GM18502 (cell line): ENCODE data around the gene HLA-DRB1.
"Not testable (repeated sequence)": the region's sequence is repeated elsewhere in the genome, so short reads cannot be mapped to it uniquely, and the experiment has no call there.

Experiments used
- ATAC-seq: cut with Tn5 transposase; IDR thresholded peaks from one replicate; pipeline ENCODE4 v1.9.1; 2021; ENCODE audit warnings: mild to moderate bottlenecking; ENCODE audit not compliant: unreplicated experiment, poor library complexity

The HLA-DRB1 gene

DNA sequence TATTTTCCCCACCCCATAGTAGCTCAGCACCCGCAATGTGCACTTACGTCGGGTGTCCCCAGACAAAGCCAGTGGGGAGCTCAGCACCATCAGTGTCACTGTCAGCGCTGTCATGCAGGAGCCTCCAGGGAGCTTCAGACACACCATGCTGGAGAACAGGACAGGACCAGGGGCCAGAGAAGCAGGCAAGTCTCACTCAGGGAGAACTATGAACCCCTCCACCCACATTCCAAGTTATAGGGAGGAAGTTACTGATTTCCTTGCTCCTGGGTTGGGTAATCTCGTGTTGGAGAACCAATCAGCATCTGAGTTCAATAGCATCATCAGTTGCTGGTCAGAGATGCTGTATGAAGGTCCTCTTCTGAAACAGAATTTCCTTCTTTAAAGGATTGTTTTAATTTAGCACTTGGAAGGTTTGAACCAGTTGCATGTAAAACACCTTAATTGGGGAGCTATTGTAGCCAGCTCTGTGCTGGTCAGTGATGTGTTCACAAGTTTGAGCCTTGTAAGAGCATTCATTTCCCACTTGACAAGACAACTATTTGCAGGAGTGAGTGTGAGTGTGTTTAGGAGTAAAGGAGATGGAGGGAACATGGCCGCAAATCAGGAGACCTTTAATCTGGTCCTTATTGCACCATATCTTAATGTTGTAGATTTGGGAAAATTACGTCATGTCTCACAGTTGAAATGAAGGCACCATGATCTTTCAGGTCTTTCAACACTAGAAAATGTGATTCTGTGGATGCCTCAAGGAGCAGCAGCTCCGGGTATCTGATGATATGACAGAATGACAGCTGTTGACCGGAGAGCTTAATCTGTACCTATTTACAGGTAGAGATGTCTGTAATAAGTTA lies at the start of gene HLA-DRB1:
TSS of gene HLA-DRB1 (minus strand) at position 253 of the 854 bp plus-strand sequence. CDS start at position 147, 106 bp downstream.
- ATAC-seq: peak; percentile 96

DNA sequence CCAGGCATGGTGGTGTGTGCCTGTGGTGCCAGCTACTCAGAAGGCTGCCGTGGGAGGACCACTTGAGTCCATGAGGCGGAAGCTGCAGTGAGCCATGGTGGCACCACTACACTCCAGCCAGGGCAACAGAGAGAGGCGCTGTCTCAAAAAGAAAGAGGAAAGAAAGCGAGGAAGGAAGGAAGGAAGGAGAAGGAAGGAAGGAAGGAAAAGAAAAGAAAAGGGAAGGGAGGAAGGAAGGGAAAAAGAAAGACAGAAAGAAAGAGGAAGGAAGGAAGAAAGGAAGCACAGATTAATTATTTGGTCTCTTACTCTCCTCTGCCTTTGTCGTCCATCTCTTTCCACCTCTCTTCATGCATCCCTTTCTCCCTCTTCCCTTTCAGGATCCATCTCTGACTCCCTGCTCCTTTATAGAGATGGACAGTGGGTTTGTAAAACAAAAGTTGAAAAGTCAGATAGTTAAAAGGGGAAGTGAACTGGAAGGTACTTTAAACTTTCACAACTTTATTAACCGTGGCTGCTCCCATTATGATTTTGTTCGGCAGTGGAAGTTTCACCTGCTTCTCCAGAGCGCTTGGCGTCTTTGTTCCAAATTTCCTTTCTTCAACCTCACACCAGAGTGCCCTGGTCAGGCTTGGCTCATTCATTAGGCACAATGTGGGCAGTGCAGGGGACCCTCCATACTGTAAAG lies 49.0 kb upstream of the HLA-DRB1 start:
- no peak for ATAC-seq

DNA sequence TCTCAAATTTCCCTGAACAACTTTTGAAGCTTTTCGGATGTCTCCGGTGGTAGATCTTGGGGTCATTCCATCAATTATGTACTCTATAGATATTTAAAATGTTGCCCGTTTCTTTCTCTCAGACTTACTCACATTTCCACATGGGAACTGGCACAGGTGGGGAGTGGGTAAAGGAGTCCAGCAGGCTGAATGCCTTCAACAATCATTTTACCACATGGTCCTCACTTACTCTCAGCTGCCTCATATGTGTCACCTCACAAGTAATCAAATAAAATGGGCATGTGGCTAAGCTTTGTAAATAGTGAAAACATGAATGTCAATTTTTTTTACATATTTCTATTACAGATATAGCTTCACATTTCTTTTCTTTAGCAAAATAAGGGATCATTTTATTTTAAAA lies 48.2 kb upstream of the HLA-DRB1 start:
- ATAC-seq: no peak

DNA sequence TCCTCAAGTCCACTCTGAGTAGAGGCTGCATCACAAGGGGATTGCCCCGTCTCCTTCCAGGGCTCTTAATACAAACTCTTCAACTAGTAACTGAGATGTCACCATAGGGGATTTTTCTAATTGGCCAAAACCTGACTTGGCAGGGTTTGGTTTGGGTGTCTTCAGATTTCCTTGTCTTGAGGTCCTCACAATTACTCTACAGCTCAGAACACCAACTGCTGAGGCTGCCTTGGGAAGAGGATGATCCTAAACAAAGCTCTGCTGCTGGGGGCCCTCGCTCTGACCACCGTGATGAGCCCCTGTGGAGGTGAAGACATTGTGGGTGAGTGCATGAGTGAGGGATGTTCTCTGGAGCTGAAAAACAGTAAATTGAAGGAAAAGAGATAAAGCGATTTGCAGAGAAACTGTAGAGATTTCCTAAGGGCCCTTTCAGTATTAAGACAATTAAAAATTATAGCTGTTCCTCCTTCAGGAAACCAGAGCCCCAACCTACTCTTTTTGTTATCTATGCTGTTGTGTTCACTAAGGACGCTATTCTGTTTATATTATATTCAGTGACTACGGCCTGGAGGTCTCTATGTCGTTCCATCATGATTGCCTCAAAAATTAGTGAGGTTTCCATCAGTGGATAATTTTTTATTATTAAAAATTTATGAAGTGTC lies 47.7 kb upstream of the HLA-DRB1 start, which contains the start of gene HLA-DQA1:
TSS of gene HLA-DQA1 (plus strand) at position 188 of the 662 bp plus-strand sequence. CDS start at position 241, 53 bp downstream.
- peak; percentile 72 for ATAC-seq

DNA sequence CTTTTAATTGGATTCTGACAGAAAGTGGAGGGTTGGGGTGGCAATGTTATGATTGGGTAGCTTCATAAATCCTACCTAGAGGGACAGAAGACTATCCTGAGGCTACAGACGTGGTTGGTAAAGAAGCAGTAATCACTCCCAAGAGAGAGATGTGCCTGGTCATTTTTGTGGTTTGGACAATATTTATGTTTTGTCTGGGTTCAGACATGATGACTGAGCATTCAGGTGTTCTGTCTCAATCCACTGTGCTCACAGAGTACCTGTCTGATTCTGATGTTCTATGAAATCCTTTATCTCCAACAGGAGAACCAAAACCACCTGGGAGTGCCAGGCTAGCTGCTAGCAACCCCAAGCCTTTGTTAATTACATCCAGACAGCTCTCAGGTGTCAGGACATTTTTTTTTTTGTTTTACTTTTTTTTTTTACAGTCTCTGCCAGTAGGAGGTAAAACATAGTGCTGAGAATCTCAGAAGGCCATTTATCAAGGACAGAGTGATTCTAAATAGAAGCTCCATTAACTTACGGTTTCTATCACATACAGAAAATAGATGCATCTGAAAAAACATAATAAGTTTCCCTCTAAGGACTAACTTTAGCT lies 46.0 kb upstream of the HLA-DRB1 start:
- ATAC-seq: no peak

DNA sequence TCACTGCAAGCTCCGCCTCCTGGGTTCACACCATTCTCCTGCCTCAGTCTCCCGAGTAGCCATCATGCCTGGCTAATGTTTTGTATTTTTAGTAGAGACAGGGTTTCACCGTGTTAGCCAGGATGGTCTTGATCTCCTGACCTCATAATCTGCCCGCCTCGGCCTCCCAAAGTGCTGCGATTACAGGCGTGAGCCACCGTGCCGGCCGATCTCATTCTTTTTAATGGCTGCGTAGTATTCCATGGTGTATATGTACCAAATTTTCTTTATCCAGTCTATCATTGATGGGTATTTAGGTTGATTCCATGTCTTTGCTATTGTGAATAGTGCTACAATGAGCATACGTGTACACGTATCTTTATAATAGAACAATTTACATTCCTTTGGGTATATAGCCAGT lies 40.1 kb upstream of the HLA-DRB1 start:
- ATAC-seq: not testable (repeated sequence)

DNA sequence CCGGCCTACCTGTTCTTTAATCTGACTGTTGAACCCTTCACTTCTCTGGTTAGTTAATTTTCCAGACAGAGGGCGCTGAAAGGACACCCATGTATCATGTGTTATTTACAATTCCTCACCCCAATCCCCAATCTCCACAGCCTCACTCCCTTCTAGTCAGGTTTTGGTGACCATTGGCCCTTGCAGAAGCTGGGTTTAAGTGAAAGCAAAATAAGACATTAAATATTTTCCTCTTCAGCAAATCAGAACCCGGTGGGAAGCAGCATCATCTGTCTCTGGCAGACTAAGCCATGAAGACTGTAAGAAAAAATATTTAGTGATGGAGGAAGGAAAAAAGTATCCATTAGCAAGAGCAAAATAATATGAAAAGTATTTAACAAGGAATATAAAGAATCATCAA lies 38.2 kb upstream of the HLA-DRB1 start:
- no peak for ATAC-seq

DNA sequence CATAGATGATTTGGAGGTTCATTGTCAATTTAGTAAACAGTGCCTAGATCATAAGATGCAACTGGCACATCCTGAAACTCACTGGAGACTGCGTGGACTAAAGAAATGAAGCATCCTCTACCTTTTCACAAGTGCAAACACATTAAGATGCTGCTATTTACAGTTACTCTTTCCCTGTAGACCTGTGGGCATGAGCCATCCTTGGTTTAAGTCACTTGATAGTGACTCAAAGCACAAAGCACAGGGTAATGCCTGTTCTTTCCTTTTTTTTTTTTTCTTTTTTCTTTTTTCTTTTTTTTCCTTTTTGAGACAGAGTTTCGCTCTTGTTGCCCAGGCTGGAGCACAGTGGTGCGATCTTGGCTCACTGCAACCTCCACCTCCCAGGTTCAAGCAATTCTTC lies 37.6 kb upstream of the HLA-DRB1 start:
- no peak for ATAC-seq

DNA sequence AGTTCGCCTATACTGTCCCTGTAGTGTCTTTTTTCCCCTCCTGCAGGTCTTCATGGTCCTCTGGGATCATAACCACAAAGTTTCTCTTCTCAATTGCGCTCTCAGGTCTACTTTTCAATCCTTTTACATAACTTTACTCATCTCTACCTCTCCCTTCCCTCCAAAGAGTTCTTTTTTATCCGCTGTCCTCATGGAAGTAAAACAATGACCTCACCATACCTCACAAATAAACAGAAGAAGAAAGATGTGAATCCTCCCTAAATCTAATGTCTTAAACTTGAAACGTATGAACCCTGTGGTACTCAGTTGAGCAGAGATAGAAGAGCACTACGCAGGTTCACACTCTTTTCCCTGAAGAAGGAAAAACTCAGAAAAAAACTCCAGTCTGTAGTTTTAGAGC lies 35.5 kb upstream of the HLA-DRB1 start:
- no peak for ATAC-seq

DNA sequence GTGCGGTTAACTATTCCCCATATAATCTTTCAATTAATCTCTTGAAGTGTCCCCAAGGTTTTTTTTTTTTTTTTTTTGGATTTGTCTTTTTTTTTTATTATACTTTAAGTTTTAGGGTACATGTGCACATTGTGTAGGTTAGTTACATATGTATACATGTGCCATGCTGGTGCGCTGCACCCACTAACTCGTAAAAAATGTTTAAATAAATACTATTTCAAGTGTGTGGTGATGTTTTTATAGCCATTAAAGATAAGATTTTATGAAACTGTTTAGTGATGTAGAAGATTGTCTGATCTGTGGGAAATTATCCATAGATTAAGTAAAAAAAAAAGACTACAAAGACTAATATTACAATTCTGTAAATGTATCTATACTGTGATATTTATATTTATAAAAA lies 34.9 kb upstream of the HLA-DRB1 start:
- ATAC-seq: no peak

DNA sequence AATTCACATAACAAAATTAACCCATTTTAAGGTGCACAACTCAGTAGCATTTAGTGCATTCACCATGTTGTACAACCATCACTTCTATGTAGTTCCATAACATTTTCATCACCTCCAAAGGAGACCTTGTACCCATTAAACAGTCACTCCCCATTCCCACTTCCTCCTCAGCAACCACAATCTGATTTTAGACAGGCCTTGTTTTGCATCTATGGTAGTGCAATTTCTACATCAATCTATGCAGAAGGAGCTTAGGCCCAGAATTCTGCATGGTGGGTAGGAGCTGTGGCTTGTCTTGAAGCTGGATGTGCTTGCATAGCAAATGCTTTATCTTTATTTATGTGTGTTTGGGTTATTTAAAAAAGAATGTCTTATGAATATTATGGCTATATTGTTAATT lies 34.0 kb upstream of the HLA-DRB1 start:
- no peak for ATAC-seq

DNA sequence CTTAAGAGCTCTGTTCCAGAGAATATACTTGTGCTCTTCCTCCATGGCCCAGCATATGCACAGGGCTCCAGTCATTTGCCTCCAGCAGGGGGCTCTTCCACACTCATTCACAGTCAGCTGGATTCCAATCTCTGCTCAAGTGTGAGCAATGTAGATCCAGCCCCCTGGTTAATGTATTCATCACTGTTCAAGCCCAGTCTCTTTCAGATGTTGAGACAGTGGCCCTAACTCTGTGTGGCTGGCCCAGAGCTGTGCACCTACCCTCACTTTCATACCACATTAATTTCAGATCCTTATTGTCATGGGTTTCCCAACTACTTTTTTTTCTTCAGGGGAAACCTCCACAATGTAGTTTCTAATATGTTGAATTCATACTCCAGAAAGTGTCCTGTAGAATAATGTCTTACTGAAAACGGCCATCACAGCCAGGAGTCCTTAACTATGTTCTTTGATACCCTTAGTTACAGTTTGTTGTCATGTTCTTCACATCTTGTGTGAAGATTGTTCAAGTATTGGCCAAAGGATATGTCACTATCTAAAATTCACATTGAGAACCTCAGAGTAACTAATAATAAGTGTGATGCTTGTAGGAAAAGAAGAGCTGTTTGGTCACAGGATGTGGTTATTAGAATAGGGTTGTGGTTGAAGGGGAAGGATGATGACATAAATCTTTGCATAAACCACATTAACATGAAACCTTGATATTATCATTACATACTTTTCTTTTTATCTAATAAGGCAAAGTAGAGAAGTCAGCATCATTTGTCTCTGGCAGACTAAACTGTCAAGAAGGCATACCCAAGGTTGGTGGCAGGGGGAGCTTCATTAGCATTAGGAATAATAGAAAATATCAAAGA lies 33.1 kb upstream of the HLA-DRB1 start:
- peak; percentile 69 for ATAC-seq

DNA sequence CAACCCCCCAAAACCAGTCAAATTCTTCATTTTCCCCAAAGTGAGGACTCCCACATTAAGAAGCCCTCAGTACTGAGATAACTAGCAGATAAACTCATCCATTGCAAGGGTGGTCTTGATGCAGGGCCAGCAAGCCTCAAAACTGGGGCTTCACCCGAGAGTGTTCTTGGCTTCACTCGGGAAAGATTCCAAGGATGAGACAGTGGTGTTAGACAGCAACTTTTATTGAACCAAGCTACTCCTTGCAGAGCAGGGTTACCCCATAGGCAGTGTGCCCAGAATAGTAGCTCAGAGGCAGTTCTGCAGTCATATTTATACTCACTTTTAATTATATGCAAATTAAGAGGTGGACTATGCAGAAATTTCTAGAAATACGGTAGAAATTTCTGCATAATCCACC lies 31.7 kb upstream of the HLA-DRB1 start:
- ATAC-seq: no peak

DNA sequence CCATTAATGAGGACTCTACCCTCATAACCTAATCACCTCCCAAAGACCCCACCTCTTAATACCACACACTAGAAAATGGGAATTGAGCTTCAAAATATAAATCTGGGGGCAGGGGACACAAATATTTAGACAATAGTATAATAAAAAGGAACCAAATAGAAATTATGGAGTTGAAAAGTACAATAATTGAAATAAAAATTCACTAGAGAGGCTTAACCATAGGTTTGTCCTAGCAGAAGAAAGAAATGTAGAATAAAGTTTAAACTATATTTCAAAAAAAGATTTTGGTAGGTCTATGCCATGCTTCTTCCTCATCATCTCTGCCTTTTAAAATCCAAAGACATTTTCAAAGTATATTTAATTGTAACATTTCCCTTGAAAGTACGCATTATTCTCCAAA lies 28.1 kb upstream of the HLA-DRB1 start:
- no peak for ATAC-seq

DNA sequence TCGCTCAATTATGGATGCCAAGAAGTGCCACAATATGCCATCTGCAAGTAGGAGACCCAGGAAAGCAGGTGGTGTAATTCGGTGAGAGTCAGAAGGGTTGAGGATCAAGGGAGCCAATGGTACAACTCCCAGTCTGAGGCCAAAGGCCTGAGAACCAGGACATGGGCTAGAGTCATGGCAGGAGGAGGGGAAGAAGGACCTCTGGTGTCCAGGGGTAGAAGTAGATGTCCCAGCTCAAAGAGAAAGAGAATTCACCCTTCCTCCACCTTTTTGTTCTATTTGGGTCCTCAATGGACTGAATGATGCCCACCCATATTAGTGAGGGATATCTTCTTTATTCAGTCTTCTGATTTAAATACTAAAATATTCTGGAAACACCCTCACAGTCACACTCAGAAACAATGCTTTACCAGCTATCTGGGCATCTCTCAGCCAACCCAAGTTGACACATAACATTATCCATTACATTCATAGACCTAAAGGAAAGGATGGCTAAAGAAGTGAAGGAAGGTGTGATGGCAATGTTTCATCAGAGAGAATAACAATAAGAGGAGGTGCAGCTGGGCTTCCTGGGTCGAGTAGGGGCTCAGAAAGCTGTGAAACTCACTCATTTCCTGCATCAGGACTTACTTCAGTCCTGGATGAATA lies 26.4 kb upstream of the HLA-DRB1 start:
- ATAC-seq: no peak

DNA sequence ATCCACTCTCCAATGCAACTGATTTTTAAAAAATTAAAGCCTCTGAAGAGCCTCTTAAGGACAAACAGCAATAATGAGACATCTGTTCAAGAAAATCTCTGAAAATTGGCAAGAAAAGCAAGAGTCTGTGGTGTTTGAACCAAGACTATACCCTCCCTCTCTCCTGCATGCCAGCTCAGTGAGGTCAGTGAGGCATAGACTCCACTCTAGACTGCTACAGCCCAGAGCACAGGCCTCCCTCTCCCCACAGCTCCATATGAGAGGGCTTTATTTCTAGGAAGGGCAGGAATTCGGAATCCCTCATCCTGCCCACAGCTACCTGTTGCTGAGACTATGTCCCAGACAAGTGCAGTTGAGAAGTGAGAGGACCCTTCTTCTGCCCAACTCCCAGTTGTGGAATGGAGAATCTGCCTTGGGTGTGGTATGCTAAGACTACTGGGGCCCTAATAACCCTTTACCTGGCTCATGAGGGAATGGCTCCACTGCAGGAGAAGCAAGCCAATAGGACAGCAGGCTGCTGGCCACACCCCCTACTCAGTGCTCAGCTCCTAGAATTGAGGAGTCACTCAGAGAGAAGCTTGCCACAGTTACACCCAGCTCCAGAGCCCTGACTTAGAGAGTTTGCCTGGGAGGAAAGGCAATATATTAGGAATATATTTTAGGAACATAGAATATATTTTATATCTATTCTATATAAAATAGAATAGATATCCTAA lies 24.9 kb upstream of the HLA-DRB1 start:
- ATAC-seq: no peak

DNA sequence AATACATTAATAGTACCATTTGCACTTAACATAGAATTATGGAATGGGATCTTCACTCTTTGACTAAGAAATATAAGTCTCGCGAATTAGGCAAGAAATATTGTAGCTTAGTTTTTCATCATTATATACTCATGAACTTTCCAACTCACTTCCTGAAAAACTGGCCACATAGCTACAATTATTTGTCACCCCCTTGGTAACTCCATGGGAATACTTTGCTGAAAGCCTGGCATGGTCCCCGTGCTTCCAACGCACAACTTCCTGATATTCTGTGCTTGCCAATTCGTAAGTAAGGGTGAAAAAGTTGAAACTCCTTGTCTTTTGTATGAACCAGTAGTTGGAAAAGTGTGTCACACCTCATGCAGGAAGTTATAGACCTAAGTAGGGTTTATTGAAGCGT lies 23.8 kb upstream of the HLA-DRB1 start:
- ATAC-seq: no peak

DNA sequence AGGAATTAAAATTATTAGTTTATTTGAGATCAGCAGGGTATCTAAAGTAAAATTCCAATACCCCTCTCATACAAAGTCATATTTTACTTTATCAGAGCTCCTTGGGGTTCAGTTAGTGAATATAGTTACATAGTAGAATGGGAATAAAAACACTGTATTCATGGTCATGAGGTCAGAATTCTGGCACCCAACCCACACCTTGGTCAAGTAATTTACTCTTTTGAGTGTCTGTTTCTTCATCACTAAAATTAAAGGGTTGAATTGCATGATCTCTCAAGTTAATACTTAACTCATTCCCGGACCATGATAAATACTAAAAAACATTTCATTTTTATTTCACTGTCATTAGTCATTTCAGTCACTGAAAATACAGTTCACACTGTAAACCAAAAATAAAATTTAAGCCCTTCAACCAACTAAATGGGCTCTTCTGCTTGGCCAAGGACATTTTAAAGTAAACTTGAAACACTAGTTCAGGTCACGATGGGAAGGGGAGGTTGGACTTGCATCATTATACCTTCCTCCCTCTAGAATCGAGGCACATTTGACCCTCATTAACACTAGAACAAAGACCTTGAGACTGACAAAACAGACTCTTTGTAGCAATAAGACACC lies 21.1 kb upstream of the HLA-DRB1 start:
- ATAC-seq: no peak
